Measurements from ENCODE around the gene MYO5C. TPM values are rescaled to one million over a fixed set of nuclear protein-coding genes. Genes with fewer than 3 reads are reported as not detected.

Gene MYO5C
- polyA plus RNA-seq, 1 donor (not counting 4 experiments of a cell fraction or from before 2014, with no cell fraction given): 0.16 TPM

GRCh38 chr15:52334491-52335160 is 39.0 kb upstream of the MYO5C start:
- TF ChIP-seq, protein P1, sequence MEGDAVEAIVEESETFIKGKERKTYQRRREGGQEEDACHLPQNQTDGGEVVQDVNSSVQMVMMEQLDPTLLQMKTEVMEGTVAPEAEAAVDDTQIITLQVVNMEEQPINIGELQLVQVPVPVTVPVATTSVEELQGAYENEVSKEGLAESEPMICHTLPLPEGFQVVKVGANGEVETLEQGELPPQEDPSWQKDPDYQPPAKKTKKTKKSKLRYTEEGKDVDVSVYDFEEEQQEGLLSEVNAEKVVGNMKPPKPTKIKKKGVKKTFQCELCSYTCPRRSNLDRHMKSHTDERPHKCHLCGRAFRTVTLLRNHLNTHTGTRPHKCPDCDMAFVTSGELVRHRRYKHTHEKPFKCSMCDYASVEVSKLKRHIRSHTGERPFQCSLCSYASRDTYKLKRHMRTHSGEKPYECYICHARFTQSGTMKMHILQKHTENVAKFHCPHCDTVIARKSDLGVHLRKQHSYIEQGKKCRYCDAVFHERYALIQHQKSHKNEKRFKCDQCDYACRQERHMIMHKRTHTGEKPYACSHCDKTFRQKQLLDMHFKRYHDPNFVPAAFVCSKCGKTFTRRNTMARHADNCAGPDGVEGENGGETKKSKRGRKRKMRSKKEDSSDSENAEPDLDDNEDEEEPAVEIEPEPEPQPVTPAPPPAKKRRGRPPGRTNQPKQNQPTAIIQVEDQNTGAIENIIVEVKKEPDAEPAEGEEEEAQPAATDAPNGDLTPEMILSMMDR (optimal IDR thresholded peaks at IDR 0.05 in 1 of 3, IDR thresholded peaks at IDR 0.05 in 1 of 3, conservative IDR thresholded peaks at IDR 0.05 in 1 of 3; ENCODE audit: extremely low read depth in 1 of 3, insufficient read depth in 2 of 3, low read length in 3 of 3): no peak
- no peak for TF ChIP-seq EZH2 (IDR thresholded peaks at IDR 0.05; ENCODE audit: low read length)
- H3K4me3 ChIP-seq (ENCODE audit: control insufficient read depth in 2 of 3, extremely low read depth in 1 of 3, insufficient read depth in 2 of 3, low read depth in 1 of 3, low read length in 3 of 3): no peak overlapping the region
- peaks cover 29% of the 10 kb centered on the region for H3K4me1 ChIP-seq (ENCODE audit: control insufficient read depth, extremely low read depth, insufficient read depth, low read length)
- DNase-seq (ENCODE audit: low read depth, low spot score): peak; percentile 44
- no peaks in the 10 kb centered on the region for H3K79me2 ChIP-seq (ENCODE audit: control insufficient read depth, insufficient read depth, low read length)
- peak overlapping the region; percentile 27 for H3K4me2 ChIP-seq (ENCODE audit: control insufficient read depth, extremely low read depth, insufficient read depth, low read depth, low read length)
- H3K36me3 ChIP-seq (ENCODE audit: control insufficient read depth in 2 of 2, extremely low read depth in 1 of 2, insufficient read depth in 2 of 2, low read length in 2 of 2): peaks cover 0 to 10% of the 10 kb centered on the region in 2 experiments
- dilution Hi-C loops (cut with MboI; ENCODE audit: extremely low pct_ligation_motif_present, low sequenced_read_pairs): no loop called here
- H3K9me3 ChIP-seq (ENCODE audit: control insufficient read depth, low read depth, low read length): no peaks in the 10 kb centered on the region
- H3K9ac ChIP-seq (ENCODE audit: control insufficient read depth, extremely low read depth, insufficient read depth, low read length): no peak overlapping the region
- no peaks in the 10 kb centered on the region for H4K20me1 ChIP-seq (ENCODE audit: control insufficient read depth, extremely low read depth, insufficient read depth, low read length)
- H3K9me1 ChIP-seq (ENCODE audit: control insufficient read depth, extremely low read depth, insufficient read depth, low read length): no peaks in the 10 kb centered on the region
- no peak overlapping the region for H2AFZ ChIP-seq (ENCODE audit: control insufficient read depth, low read length)
- peak overlapping the region; percentile 45 for H3K27ac ChIP-seq (ENCODE audit: control insufficient read depth, insufficient read depth, low read length)
- no peaks in the 10 kb centered on the region for H3K27me3 ChIP-seq (ENCODE audit: control insufficient read depth, extremely low read depth, insufficient read depth, low read length)
- FAIRE-seq: peak; percentile 71

GRCh38 chr15:52331490-52332240 is 36.1 kb upstream of the MYO5C start:
- Histone ChIP-seq H3K4me3 (ENCODE audit: control insufficient read depth in 2 of 3, extremely low read depth in 1 of 3, insufficient read depth in 2 of 3, low read depth in 1 of 3, low read length in 3 of 3) (no peak overlapping the region), H3K9ac (ENCODE audit: control insufficient read depth, extremely low read depth, insufficient read depth, low read length) (no peak overlapping the region), H3K9me3 (ENCODE audit: control insufficient read depth, low read depth, low read length) (no peaks in the 10 kb centered on the region), H3K36me3 (ENCODE audit: control insufficient read depth in 2 of 2, extremely low read depth in 1 of 2, insufficient read depth in 2 of 2, low read length in 2 of 2) (peaks cover 8 to 10% of the 10 kb centered on the region in 2 experiments), H4K20me1 (ENCODE audit: control insufficient read depth, extremely low read depth, insufficient read depth, low read length) (no peaks in the 10 kb centered on the region), H3K9me1 (ENCODE audit: control insufficient read depth, extremely low read depth, insufficient read depth, low read length) (no peaks in the 10 kb centered on the region), H3K27ac (ENCODE audit: control insufficient read depth, insufficient read depth, low read length) (no peak overlapping the region), H3K4me2 (ENCODE audit: control insufficient read depth, extremely low read depth, insufficient read depth, low read depth, low read length) (no peak overlapping the region), H3K27me3 (ENCODE audit: control insufficient read depth, extremely low read depth, insufficient read depth, low read length) (no peaks in the 10 kb centered on the region), H3K4me1 (ENCODE audit: control insufficient read depth, extremely low read depth, insufficient read depth, low read length) (peaks cover 14% of the 10 kb centered on the region), H2AFZ (ENCODE audit: control insufficient read depth, low read length) (no peak overlapping the region), H3K79me2 (ENCODE audit: control insufficient read depth, insufficient read depth, low read length) (no peaks in the 10 kb centered on the region)
- dilution Hi-C loops (cut with MboI; ENCODE audit: extremely low pct_ligation_motif_present, low sequenced_read_pairs): no loop called here
- peak; percentile 74 for FAIRE-seq
- DNase-seq (ENCODE audit: low read depth, low spot score): peak; percentile 30
- TF ChIP-seq EZH2 (IDR thresholded peaks at IDR 0.05; ENCODE audit: low read length): no peak
- TF ChIP-seq, protein P1 (optimal IDR thresholded peaks at IDR 0.05 in 1 of 3, IDR thresholded peaks at IDR 0.05 in 1 of 3, conservative IDR thresholded peaks at IDR 0.05 in 1 of 3; ENCODE audit: extremely low read depth in 1 of 3, insufficient read depth in 2 of 3, low read length in 3 of 3): peak; percentile 34 to 60 (median 58)

Data from keratinocyte (primary cell).